ENCODE measurements around the gene AMBN.

The AMBN gene

GRCh38 chr4:70623323-70623722 is 31.3 kb downstream of the AMBN start:
- no peak for DNase-seq (ENCODE audit: low read depth)
- no peak for TF ChIP-seq CTCF (conservative IDR thresholded peaks at IDR 0.05; ENCODE audit: low read depth, low read length)

GRCh38 chr4:70624226-70624793 is 32.3 kb downstream of the AMBN start:
- H3K4me3 ChIP-seq (ENCODE audit: low read depth, low read length) = no peak overlapping the region
- DNase-seq (ENCODE audit: low read depth) = no peak
- TF ChIP-seq CTCF (conservative IDR thresholded peaks at IDR 0.05; ENCODE audit: low read depth, low read length) = no peak

More at GRCh38 chr4:70623323-70623722, 31.3 kb downstream of the AMBN start:
- no peak overlapping the region for H3K4me3 ChIP-seq (ENCODE audit: low read depth, low read length)

GRCh38 chr4:70627620-70628019 is 35.6 kb downstream of the AMBN start:
- DNase-seq (ENCODE audit: low read depth) = no peak
- no peak for TF ChIP-seq CTCF (conservative IDR thresholded peaks at IDR 0.05; ENCODE audit: low read depth, low read length)
- H3K4me3 ChIP-seq (ENCODE audit: low read depth, low read length) = no peak overlapping the region

- TF ChIP-seq CTCF (conservative IDR thresholded peaks at IDR 0.05; ENCODE audit: low read depth, low read length) = no peak
- no peak for DNase-seq (ENCODE audit: low read depth)
- H3K4me3 ChIP-seq (ENCODE audit: low read depth, low read length) = no peak within 1 kb of the TSS
Measured at GRCh38 chr4:70628444-70628843, 36.4 kb downstream of the AMBN start, which contains the start of gene ENAM. Gene ENAM (plus strand): TSS chr4:70628744. CDS start chr4:70629501, 757 bp downstream.

- DNase-seq (ENCODE audit: low read depth) = no peak
- no peak overlapping the region for H3K4me3 ChIP-seq (ENCODE audit: low read depth, low read length)
- no peak for TF ChIP-seq CTCF (conservative IDR thresholded peaks at IDR 0.05; ENCODE audit: low read depth, low read length)
Measured at GRCh38 chr4:70629469-70630090, 37.5 kb downstream of the AMBN start.

- H3K4me3 ChIP-seq (ENCODE audit: low read depth, low read length) = no peak overlapping the region
- no peak for TF ChIP-seq CTCF (conservative IDR thresholded peaks at IDR 0.05; ENCODE audit: low read depth, low read length)
- DNase-seq (ENCODE audit: low read depth) = no peak
Measured at GRCh38 chr4:70630162-70630561, 38.1 kb downstream of the AMBN start.

GRCh38 chr4:70632028-70632427 is 40.0 kb downstream of the AMBN start:
- no peak overlapping the region for H3K4me3 ChIP-seq (ENCODE audit: low read depth, low read length)
- no peak for TF ChIP-seq CTCF (conservative IDR thresholded peaks at IDR 0.05; ENCODE audit: low read depth, low read length)
- peak; percentile 64 for DNase-seq (ENCODE audit: low read depth)

Data from choroid plexus epithelial cell (primary cell).